ENCODE results near the gene KANK2.
A peak's percentile ranks its signal among the peaks of the same experiment; 100 is the strongest.

- TF ChIP-seq, protein P1, sequence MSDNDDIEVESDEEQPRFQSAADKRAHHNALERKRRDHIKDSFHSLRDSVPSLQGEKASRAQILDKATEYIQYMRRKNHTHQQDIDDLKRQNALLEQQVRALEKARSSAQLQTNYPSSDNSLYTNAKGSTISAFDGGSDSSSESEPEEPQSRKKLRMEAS (IDR thresholded peaks at IDR 0.05; ENCODE audit: low read depth, low read length), result peak; percentile 56; the same call in 1 of the 2 replicates
- no peak for TF ChIP-seq POLR2A (IDR thresholded peaks at IDR 0.05; ENCODE audit: extremely low read depth, insufficient read length)
- peak; percentile 79 for TF ChIP-seq CTCF (IDR thresholded peaks at IDR 0.05; ENCODE audit: low read depth, low read length)
Observed at GRCh38 chr19:11203194-11204075, 6.1 kb upstream of the KANK2 start.

Measured in NB4 (cell line).